ENCODE results near the gene URI1.

URI1 gene

DNA sequence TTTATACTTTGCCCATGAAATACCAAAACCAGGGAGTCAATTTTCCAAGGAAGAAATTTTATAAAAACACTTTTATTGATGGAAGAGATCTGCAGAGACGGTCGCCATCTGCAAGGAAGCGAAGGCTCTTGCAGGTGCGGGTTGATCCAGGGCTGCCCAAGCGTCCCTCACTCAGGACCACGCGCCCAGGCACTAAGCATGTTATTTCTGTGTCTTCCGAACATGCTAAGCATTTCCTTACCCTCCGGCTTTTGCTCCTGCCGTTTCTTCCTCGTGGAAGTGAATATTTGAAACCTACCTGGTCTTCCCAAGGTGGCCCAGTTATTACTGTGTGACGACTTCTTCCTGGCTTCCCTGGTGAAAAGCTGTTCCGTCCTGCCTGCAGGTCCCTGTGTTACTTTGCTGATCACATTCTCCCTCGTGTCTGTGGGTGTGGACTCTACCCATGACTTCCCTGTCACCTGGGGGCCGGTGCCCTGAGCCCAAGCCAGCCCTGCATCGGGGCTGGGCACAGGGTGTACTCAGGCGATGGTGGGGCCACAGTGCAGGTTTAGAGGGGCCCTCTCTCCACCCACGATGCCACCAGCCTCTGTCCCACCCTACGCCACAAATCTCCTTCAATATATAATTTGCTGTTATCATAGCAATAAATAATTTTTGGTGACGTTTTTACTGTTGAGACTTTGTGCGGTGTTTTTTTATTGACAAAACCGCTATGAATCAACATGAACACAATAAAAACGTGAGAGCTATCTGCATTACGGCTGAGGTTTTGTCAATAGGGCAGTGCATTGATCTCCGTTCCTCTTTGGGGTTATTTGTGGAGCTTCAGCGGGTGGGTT is 119.4 kb downstream of the URI1 start:
- TF ChIP-seq, protein P1, sequence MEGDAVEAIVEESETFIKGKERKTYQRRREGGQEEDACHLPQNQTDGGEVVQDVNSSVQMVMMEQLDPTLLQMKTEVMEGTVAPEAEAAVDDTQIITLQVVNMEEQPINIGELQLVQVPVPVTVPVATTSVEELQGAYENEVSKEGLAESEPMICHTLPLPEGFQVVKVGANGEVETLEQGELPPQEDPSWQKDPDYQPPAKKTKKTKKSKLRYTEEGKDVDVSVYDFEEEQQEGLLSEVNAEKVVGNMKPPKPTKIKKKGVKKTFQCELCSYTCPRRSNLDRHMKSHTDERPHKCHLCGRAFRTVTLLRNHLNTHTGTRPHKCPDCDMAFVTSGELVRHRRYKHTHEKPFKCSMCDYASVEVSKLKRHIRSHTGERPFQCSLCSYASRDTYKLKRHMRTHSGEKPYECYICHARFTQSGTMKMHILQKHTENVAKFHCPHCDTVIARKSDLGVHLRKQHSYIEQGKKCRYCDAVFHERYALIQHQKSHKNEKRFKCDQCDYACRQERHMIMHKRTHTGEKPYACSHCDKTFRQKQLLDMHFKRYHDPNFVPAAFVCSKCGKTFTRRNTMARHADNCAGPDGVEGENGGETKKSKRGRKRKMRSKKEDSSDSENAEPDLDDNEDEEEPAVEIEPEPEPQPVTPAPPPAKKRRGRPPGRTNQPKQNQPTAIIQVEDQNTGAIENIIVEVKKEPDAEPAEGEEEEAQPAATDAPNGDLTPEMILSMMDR (IDR thresholded peaks at IDR 0.05; ENCODE audit: control extremely low read depth, extremely low read depth, low read depth, missing control alignments), result no peak
- ChIA-PET POLR2A (no interaction called here), CTCF (interaction anchor here (1.2 kb wide), 1 partner anchor 12 kb away, joined by 3 read pairs; no protein-coding TSS in a partner anchor)
- DNase-seq (ENCODE audit: extremely low spot score), result no peak

DNA sequence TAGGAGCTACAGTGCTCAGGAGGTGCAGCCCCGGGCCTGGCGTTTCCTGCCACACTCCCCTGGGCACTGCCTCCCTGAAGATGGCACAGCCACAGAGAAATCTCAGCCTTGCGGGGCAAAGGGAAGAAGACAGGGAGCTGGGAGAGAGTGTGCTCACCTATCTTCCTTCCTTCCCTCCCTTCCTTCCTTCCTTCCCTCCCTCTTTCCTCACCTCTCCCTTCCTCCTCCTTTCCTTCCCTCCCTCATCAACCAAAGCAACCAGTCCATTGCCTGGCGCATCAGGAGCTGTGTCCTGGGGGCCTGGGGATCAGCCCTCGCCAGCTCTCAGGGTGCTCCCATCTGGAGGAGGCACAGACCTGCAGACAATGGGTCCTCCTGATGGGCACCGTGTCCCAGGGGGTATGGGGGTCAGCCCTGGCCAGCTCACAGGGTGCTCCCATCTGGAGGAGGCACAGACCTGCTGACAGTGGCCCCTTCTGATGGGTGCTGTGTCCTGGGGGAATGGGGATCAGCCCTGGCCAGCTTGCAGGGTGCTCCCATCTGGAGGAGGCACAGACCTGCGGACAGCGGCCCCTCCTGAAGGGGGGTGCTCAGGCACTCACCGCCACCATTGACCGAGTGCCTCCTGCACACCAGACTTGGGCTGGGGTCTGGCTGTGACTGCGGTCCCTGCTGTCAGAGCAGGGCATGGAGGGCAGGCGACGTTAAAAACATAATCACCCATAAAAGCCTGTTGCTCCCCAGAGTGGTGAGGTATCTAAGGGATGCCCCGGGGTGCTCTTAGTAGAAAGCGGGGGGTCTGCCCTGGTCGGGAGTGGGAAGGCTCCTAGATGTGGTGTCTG is 120.2 kb downstream of the URI1 start:
- no peak for DNase-seq (ENCODE audit: extremely low spot score)
- CTCF ChIA-PET, result interaction anchor here (1.2 kb wide), 1 partner anchor 12 kb away, joined by 3 read pairs; no protein-coding TSS in a partner anchor
- POLR2A ChIA-PET, result no interaction called here
- TF ChIP-seq, protein P1 (IDR thresholded peaks at IDR 0.05; ENCODE audit: control extremely low read depth, extremely low read depth, low read depth, missing control alignments), result no peak

DNA sequence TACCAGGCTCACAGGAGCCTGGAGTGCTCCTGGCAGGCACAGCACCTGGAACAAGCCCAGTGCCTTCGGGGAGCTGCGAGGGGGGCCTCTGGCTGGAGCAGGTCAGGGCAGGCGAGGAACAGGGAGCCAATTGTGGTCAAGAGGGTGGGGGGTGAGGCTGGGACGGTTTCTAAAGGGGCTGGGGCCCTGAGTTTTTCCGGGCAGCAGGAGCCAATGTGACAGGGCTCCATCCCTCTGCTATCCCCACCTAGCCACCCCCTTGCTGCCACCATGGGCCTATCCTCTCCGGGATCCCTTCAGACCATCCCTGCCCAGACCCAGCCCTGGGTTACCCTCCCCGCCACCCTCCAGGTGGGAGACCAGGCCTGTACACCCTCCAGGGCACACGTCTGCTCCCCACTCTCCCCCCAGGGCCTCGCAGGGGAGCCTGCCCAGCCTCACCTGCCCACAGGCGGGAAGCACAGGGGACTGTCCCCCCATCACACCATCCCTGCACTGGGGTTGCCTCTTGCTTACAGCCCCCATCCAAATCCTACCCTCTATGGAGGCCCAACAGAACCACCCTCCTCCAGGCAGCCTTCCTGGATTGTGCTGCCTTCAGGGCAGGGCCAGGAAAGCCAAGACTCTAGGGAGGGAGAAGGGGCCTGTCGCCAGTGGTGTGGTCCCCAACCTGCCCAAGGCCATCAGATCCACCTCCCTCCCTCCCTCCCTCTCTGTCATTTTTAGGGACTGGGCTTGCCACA is 121.0 kb downstream of the URI1 start:
- no peak for DNase-seq (ENCODE audit: extremely low spot score)
- ChIA-PET POLR2A (no interaction called here), CTCF (no interaction called here)
- TF ChIP-seq, protein P1 (IDR thresholded peaks at IDR 0.05; ENCODE audit: control extremely low read depth, extremely low read depth, low read depth, missing control alignments), result no peak

DNA sequence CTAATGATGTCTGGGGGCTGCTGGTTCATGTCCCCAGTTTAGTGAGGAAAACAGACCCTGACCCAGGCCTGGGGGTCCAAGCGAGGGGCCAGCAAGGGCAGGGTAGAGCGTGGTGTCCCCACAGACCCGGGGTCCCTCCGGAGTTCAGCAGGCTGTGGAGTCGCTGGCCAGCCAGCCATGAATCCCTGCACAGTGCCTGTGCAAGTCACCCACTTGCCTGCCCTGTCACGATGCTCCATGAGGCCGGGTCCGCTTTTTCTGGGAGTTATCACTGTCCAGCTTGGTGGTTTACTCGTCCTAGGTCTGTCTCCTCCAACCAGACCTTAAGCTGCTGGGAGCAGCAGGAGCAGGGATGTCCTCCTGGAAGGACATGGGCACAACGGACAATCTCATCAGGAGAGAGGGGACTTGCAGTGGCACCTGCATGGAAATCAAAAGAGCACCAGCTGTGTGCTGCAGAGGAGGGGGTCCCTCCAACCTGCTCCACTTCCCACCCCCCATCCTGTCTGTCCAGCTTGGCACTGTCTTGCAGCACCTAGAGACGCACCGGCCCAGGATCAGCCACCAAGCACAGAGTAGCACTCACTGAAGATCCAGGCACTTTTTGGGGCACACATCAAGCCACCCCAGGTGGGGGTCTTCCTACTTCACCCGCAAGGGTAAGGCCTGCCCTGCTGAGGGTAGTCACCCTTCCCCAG is 121.8 kb downstream of the URI1 start:
- no peak for DNase-seq (ENCODE audit: extremely low spot score)
- CTCF ChIA-PET, result no interaction called here
- TF ChIP-seq, protein P1 (IDR thresholded peaks at IDR 0.05; ENCODE audit: control extremely low read depth, extremely low read depth, low read depth, missing control alignments), result no peak
- POLR2A ChIA-PET, result no interaction called here

DNA sequence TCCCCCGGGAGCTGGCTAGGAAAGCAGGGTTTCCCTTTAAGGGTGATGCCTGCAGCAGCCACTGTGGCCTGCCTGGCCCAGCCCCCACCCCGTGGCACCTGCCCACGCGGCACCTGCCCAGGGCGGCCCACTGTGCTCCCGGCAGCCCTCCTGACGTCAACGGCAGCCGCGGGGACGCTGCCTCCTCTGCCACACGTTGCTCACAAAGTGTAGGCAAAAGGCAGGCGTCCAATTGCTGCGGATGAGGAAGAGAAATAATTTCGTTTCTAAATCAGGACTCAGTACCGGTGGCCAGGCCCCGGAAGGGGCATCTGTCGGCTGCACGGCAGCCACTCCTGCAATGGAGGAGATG is 122.3 kb downstream of the URI1 start:
- ChIA-PET CTCF (no interaction called here), POLR2A (no interaction called here)
- TF ChIP-seq, protein P1 (IDR thresholded peaks at IDR 0.05; ENCODE audit: control extremely low read depth, extremely low read depth, low read depth, missing control alignments), result no peak
- no peak for DNase-seq (ENCODE audit: extremely low spot score)

Measured in GM10248 (cell line).